ENCODE results near the gene PSG4.
"Not testable (repeated sequence)": the region's sequence is repeated elsewhere in the genome, so short reads cannot be mapped to it uniquely, and the experiment has no call there.

The PSG4 gene

GRCh38 chr19:43205471-43206105 is at the start of gene PSG4:
Gene PSG4 (minus strand): TSS chr19:43205638. CDS start chr19:43205536, 102 bp downstream.
- not testable (repeated sequence) for H3K4me3 ChIP-seq (replicated peaks; ENCODE audit: low read depth, low read length); DNase-seq (ENCODE audit: extremely low read depth, low read depth)

GRCh38 chr19:43251428-43251827 is 46.0 kb upstream of the PSG4 start:
- not testable (repeated sequence) for DNase-seq (ENCODE audit: extremely low read depth, low read depth); H3K4me3 ChIP-seq (replicated peaks; ENCODE audit: low read depth, low read length)

GRCh38 chr19:43250296-43250695 is 44.9 kb upstream of the PSG4 start:
- DNase-seq (ENCODE audit: extremely low read depth, low read depth): not testable (repeated sequence)

GRCh38 chr19:43248635-43249002 is 43.2 kb upstream of the PSG4 start:
- not testable (repeated sequence) for DNase-seq (ENCODE audit: extremely low read depth, low read depth); H3K4me3 ChIP-seq (replicated peaks; ENCODE audit: low read depth, low read length)

More at GRCh38 chr19:43250296-43250695, 44.9 kb upstream of the PSG4 start:
- not testable (repeated sequence) for H3K4me3 ChIP-seq (replicated peaks; ENCODE audit: low read depth, low read length)

GRCh38 chr19:43247243-43247880 is 41.9 kb upstream of the PSG4 start:
- DNase-seq (ENCODE audit: extremely low read depth, low read depth); H3K4me3 ChIP-seq (replicated peaks; ENCODE audit: low read depth, low read length): not testable (repeated sequence)

GRCh38 chr19:43245848-43246247 is 40.4 kb upstream of the PSG4 start:
- DNase-seq (ENCODE audit: extremely low read depth, low read depth); H3K4me3 ChIP-seq (replicated peaks; ENCODE audit: low read depth, low read length): not testable (repeated sequence)

- not testable (repeated sequence) for H3K4me3 ChIP-seq (replicated peaks; ENCODE audit: low read depth, low read length); DNase-seq (ENCODE audit: extremely low read depth, low read depth)
These were observed 36.8 kb upstream of the PSG4 start for GRCh38 chr19:43242211-43242610.

GRCh38 chr19:43238213-43238612 is 32.8 kb upstream of the PSG4 start:
- H3K4me3 ChIP-seq (replicated peaks; ENCODE audit: low read depth, low read length); DNase-seq (ENCODE audit: extremely low read depth, low read depth): not testable (repeated sequence)

GRCh38 chr19:43235686-43236085 is 30.2 kb upstream of the PSG4 start:
- DNase-seq (ENCODE audit: extremely low read depth, low read depth); H3K4me3 ChIP-seq (replicated peaks; ENCODE audit: low read depth, low read length): not testable (repeated sequence)

GRCh38 chr19:43229315-43229714 is 23.9 kb upstream of the PSG4 start:
- DNase-seq (ENCODE audit: extremely low read depth, low read depth): no peak
- no peak overlapping the region for H3K4me3 ChIP-seq (replicated peaks; ENCODE audit: low read depth, low read length)
- no peak for TF ChIP-seq CTCF (IDR thresholded peaks at IDR 0.05; ENCODE audit: low read depth, low read length, missing control alignments)

GRCh38 chr19:43228730-43229129 is 23.3 kb upstream of the PSG4 start:
- not testable (repeated sequence) for DNase-seq (ENCODE audit: extremely low read depth, low read depth); H3K4me3 ChIP-seq (replicated peaks; ENCODE audit: low read depth, low read length)

- H3K4me3 ChIP-seq (replicated peaks; ENCODE audit: low read depth, low read length); DNase-seq (ENCODE audit: extremely low read depth, low read depth): not testable (repeated sequence)
These were observed 21.5 kb upstream of the PSG4 start for GRCh38 chr19:43226986-43227385.

- no peak for DNase-seq (ENCODE audit: extremely low read depth, low read depth)
- no peak for TF ChIP-seq CTCF (IDR thresholded peaks at IDR 0.05; ENCODE audit: low read depth, low read length, missing control alignments)
- no peak overlapping the region for H3K4me3 ChIP-seq (replicated peaks; ENCODE audit: low read depth, low read length)
These were observed 19.4 kb upstream of the PSG4 start for GRCh38 chr19:43224855-43225253.

- not testable (repeated sequence) for H3K4me3 ChIP-seq (replicated peaks; ENCODE audit: low read depth, low read length); DNase-seq (ENCODE audit: extremely low read depth, low read depth)
These were observed 18.9 kb upstream of the PSG4 start for GRCh38 chr19:43224201-43224854.

- not testable (repeated sequence) for DNase-seq (ENCODE audit: extremely low read depth, low read depth); H3K4me3 ChIP-seq (replicated peaks; ENCODE audit: low read depth, low read length)
These were observed 16.5 kb upstream of the PSG4 start for GRCh38 chr19:43221891-43222290.

GRCh38 chr19:43219136-43219535 is 13.7 kb upstream of the PSG4 start:
- H3K4me3 ChIP-seq (replicated peaks; ENCODE audit: low read depth, low read length); DNase-seq (ENCODE audit: extremely low read depth, low read depth): not testable (repeated sequence)
